Hepatic stellate cell (primary cell): Measurements from ENCODE around the gene UBE2K.
"Not testable (repeated sequence)": the region's sequence is repeated elsewhere in the genome, so short reads cannot be mapped to it uniquely, and the experiment has no call there.

Source experiments
- DNase-seq: peaks from one replicate; pipeline ENCODE4 v3.0.0; 2011; ENCODE audit warnings: low spot score

The UBE2K gene

GRCh38 chr4:39697740-39698423 lies at the start of gene UBE2K:
UBE2K (plus strand) TSS chr4:39698136; CDS start chr4:39698328, 192 bp downstream.
- DNase-seq: peak; percentile 93

GRCh38 chr4:39648213-39648612 lies 49.7 kb upstream of the UBE2K start:
- no peak for DNase-seq

- no peak for DNase-seq
These were observed 48.9 kb upstream of the UBE2K start for GRCh38 chr4:39648827-39649558.

GRCh38 chr4:39649639-39650265 lies 48.2 kb upstream of the UBE2K start:
- no peak for DNase-seq

- DNase-seq: not testable (repeated sequence)
These were observed 46.4 kb upstream of the UBE2K start for GRCh38 chr4:39651586-39651985.

GRCh38 chr4:39655211-39655610 lies 42.7 kb upstream of the UBE2K start:
- no peak for DNase-seq

GRCh38 chr4:39655876-39656275 lies 42.1 kb upstream of the UBE2K start:
- DNase-seq: no peak

GRCh38 chr4:39656638-39657037 lies 41.3 kb upstream of the UBE2K start:
- not testable (repeated sequence) for DNase-seq

GRCh38 chr4:39657465-39657864 lies 40.5 kb upstream of the UBE2K start:
- DNase-seq: no peak

- DNase-seq: no peak
These were observed 39.2 kb upstream of the UBE2K start for GRCh38 chr4:39658756-39659155.

- no peak for DNase-seq
These were observed 37.9 kb upstream of the UBE2K start for GRCh38 chr4:39660045-39660444.

GRCh38 chr4:39660757-39661156 lies 37.2 kb upstream of the UBE2K start:
- DNase-seq: no peak

- no peak for DNase-seq
These were observed 35.3 kb upstream of the UBE2K start for GRCh38 chr4:39662683-39663082.

GRCh38 chr4:39664828-39665731 lies 32.9 kb upstream of the UBE2K start:
- DNase-seq: peak; percentile 18

- no peak for DNase-seq
These were observed 30.2 kb upstream of the UBE2K start for GRCh38 chr4:39667706-39668105.

GRCh38 chr4:39668887-39669286 lies 29.0 kb upstream of the UBE2K start:
- DNase-seq: no peak

- DNase-seq: not testable (repeated sequence)
These were observed 27.6 kb upstream of the UBE2K start for GRCh38 chr4:39670296-39670695.

- not testable (repeated sequence) for DNase-seq
These were observed 22.3 kb upstream of the UBE2K start for GRCh38 chr4:39675681-39676080.

- not testable (repeated sequence) for DNase-seq
These were observed 16.9 kb upstream of the UBE2K start for GRCh38 chr4:39681003-39681402.

GRCh38 chr4:39682138-39682537 lies 15.8 kb upstream of the UBE2K start:
- no peak for DNase-seq

GRCh38 chr4:39685990-39686389 lies 11.9 kb upstream of the UBE2K start:
- DNase-seq: no peak

GRCh38 chr4:39687014-39687413 lies 10.9 kb upstream of the UBE2K start:
- DNase-seq: no peak
